ENCODE measurements around the gene FGG.

FGG gene

GRCh38 chr4:154612472-154613414 is at the start of gene FGG:
TSS of gene FGG (minus strand) at chr4:154612656. CDS start at chr4:154612609, 47 bp downstream.
- DNase-seq (ENCODE audit: low read depth, low spot score) = no peak

DNA sequence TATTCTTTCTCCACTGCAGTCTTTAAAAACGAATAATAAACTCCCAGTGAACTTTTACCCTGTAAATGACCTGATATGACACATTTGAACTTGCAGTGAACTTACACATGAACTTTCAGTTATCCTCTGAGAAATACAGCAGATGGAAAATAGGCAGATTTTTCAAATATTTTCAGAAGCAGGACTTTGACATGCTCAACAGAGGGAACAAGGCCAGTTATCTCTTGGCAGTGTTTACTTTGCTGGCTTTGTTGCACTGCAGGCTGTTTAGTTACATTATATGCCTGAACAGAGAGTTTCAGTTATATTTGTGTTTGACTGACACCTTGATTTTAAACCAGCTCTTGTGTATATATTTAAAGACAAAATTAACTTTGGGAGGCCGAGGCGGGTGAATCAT is 47.6 kb upstream of the FGG start:
- no peak for DNase-seq (ENCODE audit: low read depth, low spot score)

- no peak for DNase-seq (ENCODE audit: low read depth, low spot score)
These were observed 46.4 kb upstream of the FGG start for GRCh38 chr4:154658680-154659405.

DNA sequence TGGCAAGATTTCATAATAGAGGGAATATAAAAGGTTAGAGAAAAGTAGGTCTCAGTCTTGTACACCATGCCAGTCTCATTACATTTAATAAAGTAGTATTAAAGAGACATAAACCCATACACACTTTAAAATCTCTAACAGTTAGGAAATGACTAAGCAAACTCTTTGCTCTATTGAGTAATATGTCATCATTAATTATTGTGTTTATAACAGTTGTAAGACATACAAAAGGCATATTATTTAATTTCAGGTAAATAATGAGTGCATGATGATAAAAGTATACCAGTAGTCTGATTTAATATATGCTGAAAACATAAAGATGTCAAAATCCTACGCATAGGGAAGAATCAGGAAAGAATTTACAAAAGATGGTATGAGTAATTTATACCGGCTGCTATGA is 31.0 kb upstream of the FGG start:
- no peak for DNase-seq (ENCODE audit: low read depth, low spot score)

GRCh38 chr4:154642373-154643009 is 30.0 kb upstream of the FGG start:
- no peak for DNase-seq (ENCODE audit: low read depth, low spot score)

DNA sequence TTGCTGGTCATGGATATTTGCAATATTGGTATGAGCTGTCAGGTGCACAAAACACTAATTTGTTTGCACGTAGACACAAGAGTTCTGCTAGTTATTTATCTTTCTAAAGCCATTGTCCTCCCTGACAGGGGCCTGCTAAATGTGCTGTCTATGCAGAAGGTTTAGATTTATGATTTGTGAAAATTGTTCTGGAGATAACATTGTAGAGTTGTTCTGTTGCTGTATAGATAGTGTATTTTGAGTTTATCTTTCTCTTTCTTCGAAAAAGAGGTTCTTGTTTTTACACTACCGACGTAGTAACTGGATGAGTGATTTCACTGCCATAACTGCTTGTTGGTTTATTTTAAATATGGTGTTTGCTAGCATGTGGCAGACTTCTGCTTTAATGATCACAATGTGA is 28.5 kb upstream of the FGG start:
- no peak for DNase-seq (ENCODE audit: low read depth, low spot score)

DNA sequence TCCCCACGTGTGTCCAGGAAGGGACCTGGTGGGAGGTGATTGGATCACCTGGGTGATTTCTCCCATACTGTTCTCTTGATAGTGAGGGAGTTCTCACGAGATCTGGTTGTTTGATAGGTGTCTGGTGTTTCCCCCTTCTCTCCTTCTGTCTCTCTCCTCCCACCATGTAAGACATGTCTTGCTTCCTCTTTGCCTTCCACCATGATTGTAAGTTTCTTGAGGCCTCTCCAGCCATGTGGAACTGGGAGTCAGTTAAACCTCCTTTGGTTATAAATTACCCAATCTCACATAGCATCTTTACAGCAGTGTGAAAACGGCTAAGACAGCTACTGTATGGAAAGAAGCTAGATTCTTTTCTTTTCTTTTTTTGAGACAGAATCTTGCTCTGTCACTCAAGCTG is 21.6 kb upstream of the FGG start:
- DNase-seq (ENCODE audit: low read depth, low spot score) = no peak

DNA sequence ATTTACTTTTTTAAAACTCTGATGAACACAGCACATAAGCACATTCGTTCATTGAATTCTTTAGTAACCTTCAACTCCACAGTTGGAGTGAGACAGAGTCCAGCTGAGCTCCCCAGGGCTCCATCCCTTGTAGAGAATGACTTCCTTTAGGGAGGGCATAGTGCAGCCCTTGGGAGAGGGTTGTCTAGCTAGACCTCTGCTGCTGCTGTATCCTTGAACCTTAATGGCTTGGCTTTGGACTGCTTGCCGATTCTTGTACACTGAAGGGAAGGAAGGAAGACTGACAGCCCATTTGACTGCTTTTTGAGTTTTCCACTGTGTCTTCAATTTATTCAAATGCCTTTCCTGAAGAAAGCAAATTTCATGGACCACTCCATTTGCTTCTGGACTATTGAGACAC is 19.4 kb upstream of the FGG start:
- DNase-seq (ENCODE audit: low read depth, low spot score) = no peak

DNA sequence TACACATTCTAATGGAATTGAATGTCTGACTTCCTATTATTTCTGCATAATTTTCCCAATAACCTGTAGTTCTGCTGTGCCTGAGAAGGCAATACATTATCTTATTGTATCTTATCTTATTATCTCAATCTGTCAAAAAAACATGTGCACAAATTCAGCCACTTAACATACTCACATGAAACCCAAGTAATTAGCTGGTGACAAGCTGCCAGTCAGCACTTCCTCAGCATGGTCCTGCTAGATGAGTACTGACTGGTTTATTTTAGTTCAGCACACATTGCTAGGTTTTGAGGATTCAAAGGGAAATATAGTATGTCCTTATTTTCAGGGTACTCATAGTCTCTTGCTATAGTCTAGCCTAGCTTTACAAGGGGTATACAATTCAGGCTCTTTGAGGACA is 17.9 kb upstream of the FGG start:
- DNase-seq (ENCODE audit: low read depth, low spot score) = no peak

- no peak for DNase-seq (ENCODE audit: low read depth, low spot score)
These were observed 14.5 kb upstream of the FGG start for GRCh38 chr4:154626793-154627484.

DNA sequence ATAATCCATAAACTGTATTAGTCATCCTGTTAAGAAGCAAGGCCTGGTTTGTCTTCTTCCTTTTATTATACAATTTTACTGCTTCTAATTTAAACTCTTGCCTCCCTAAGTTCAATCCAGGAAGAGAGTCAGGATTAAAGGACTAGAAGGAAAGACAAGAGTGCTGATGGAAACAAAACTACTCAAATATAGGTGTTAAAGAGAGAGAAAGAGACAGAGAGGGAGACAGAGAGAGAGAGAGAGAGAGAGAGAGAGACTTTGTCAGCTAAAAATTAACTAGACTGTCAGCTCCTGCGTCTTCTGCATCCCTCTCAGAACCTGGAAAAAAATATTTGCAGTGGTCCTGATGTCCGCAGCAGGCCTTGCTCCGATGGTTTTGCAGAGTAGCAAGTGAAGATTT is 13.5 kb upstream of the FGG start:
- no peak for DNase-seq (ENCODE audit: low read depth, low spot score)

DNA sequence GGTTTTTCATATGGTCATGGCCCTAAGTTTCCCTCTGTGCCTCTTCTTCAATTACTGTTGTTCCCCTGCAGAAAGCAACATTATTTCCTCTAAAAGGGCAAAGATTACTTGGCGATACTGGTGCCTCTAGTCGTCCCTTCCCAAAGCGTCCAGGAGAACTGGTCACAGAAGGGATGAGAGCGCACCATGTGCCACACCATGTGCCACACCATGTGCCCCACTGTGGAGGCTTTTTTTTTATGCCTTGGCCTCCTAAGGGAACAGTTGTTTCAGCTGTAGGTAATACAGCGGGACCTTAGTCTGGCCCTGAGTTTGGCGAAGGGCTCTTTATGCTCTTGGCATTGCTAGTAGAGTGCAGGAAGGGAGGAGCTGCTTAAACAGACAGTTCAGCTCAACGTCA is 11.5 kb upstream of the FGG start:
- DNase-seq (ENCODE audit: low read depth, low spot score) = no peak

GRCh38 chr4:154623436-154623835 is 11.0 kb upstream of the FGG start:
- no peak for DNase-seq (ENCODE audit: low read depth, low spot score)

DNA sequence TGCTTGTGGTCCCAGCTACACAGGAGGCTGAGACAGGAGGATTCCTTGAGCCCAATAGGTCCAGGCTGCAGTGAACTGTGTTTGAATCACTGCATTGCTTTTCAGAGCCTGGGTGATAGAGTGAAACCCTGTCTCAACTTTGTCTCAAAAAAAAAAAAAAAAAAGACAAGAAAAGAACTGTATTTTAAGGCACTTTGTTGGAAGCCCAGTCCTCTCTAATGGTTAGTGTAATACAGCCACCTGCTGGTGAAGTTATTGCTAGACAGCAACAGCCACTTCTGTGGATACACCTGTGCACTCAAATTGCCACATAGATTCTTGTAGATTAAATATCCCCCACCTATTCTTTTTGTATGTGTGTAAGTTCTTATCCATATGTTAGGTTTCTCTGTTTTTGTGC is 10.1 kb upstream of the FGG start:
- DNase-seq (ENCODE audit: low read depth, low spot score) = no peak

DNA sequence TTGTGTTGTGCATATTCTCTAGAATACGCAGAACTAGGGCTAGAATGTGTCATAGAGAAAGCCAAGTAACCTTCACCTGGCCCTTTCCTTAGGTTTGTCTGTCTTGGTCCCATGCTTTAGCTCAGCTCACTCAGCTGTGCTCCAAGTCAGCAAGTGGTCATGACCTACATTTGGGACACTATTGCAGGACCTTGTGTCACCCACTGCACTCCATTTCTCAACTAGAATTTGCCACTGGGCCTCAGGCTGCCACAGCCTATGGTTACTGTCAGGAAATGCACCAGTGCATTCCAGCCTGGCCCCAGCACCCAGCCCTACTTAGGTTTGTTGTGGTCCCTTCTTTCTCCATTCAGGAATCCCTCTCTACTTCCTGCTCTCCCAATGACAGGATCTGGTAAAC is 7.7 kb upstream of the FGG start:
- DNase-seq (ENCODE audit: low read depth, low spot score) = no peak

GRCh38 chr4:154618708-154619315 is 6.4 kb upstream of the FGG start:
- peak; percentile 18 for DNase-seq (ENCODE audit: low read depth, low spot score)

DNA sequence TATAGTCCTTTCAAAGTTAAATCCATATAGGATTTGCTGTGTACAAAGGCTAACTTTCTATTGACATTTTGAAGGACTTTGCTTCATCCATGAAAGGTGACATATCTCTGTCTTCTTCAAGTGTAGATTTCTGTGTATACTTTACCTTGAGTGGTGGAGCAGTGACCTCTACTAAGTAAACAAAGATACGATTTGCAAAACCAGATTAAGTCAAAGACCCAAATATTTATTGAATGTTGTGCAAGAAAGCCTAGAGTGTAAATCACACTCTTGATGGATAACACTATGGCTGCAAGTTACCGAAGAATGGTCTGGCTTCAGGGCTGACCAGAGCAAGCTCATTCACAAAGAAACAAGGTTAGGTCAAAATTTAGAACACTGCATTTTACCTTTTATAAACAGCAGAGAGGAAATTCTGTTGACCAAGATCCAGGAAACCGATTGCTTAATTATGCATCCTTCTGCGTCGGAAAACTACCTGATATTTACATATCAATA is 5.4 kb upstream of the FGG start:
- DNase-seq (ENCODE audit: low read depth, low spot score) = no peak

DNA sequence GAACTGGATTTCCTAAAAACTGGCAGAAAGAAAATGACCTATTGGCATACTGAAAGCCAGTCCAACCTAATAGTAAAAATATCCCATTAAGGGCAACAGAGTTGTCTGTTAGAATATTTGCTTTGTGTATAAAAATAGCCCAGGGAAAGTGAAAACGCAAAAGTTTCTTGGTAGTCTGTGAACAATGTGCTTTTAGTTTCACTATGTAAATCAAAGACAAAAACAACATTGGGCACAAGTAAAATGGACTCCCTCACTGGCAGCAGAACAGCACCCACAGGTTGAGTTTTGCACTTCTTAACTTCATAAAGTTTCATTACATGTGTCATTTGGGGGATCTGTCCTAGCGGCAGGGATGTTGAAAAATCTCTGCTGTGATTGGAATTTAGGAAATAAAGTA is 4.3 kb upstream of the FGG start:
- no peak for DNase-seq (ENCODE audit: low read depth, low spot score)

GRCh38 chr4:154616287-154616686 is 3.8 kb upstream of the FGG start:
- DNase-seq (ENCODE audit: low read depth, low spot score) = no peak

- no peak for DNase-seq (ENCODE audit: low read depth, low spot score)
These were observed 2.8 kb upstream of the FGG start for GRCh38 chr4:154615211-154615610.

DNA sequence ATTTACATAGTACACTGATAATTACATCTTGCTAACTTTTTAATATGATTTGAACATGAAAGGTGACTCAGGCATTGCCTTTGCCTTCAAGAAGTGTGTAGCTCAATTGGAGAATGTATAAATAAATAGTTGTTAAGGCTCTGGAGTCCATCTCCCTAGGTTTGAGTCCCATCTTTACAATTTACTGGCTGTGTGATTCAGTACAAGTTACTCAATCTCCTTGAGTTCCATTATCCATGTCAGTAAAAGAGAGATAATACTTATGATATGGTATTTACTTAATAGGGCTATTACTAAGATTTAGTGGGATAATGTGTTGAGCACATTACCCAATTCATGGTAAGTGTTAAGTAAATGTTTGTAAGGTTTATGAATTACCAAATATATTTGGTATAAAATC is 1.9 kb upstream of the FGG start:
- DNase-seq (ENCODE audit: low read depth, low spot score) = no peak
